HG03135 (cell line): ENCODE measurements around the gene BABAM2.
"Not testable (repeated sequence)": the region's sequence is repeated elsewhere in the genome, so short reads cannot be mapped to it uniquely, and the experiment has no call there.

Experiments used
- ATAC-seq: cut with Tn5 transposase; IDR thresholded peaks from one replicate; pipeline ENCODE4 v1.9.1; 2021; ENCODE audit warnings: mild to moderate bottlenecking, moderate library complexity; ENCODE audit not compliant: unreplicated experiment

Gene BABAM2

DNA sequence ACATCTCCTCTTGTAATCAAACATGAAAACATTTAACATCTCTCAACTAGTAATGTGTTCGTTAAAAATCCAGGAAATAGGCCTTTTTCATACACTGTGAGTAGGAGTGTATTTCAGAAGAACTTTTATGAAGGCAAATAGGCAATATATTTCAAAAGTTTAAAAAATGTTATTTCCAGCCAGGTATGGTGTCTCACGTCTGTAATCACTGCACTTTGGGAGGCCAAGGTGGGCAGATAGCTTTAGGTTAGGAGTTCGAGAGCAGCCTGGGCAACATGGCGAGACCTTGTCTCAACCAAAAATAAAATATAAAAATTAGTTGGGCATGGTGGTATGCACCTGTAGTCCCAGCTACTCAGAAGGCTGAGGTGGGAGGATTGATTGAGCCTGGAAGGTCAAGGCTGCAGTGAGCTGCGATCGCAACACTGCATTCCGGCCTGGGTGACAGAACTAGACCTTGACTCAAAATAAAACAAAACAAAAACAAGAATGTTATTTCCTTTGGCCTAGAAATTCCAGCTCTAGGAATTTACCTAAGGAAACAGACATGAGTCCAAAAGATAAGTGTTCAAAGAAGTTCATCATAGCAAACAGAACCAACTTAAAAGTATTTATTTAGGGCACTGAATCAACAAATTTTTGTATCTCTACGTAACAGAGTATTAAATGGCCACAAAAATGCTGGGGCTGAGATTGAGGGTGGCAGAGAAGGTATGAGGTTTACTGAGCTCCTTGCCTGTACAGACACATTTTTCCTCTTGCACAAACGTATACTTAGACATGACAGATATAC, 15.2 kb upstream of the BABAM2 start:
- ATAC-seq, result no peak

DNA sequence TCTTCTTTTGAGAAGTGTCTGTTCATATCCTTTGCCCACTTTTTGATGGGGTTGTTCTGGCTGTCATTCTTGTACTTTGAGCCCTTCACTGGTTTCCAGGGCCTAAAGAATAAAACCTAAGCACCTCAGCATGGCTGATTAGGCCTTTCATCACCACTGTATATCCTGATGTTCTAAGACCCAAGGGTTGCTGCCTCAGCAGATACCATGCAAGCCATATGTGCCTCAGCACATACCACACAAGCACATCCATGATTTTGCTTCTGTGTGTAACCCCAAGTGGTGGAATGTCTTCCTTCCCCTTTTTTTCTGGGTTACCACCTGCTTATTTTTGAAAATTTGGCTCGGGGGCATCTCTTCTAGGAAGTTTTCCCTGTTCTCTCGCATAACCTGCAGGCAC, 11.7 kb upstream of the BABAM2 start:
- no peak for ATAC-seq

DNA sequence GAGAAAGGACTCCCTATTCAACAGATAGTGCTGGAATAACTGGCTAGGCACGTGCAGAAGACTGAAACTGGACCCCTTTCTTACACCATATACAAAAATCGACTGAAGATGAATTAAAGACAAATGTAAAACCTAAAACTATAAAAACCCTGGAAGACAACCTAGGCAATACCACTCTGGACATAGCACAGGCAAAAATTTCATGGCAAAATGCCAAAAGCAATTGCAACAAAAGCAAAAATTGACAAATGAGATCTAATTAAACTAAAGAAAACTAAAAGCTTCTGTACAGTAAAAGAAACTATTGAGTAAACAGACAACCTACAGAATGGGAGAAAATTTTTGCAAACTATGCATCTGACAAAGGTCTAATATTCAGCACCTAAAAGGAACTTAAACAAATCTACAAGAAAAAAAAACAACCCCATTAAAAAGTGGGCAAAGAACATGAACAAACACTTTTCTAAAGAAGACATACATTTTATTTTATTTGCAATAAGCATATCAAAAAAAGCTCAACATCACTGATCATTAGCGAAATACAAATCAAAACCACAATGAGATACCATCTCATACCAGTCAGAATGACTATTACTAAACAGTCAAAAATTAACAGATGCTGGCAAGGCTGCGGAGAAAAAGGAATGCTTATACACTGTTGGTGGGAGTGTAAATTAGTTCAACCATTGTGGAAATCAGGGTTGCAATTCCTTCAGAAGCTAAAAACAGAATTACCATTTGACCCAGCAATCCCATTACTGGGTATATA, 8.5 kb upstream of the BABAM2 start:
- ATAC-seq, result not testable (repeated sequence)

DNA sequence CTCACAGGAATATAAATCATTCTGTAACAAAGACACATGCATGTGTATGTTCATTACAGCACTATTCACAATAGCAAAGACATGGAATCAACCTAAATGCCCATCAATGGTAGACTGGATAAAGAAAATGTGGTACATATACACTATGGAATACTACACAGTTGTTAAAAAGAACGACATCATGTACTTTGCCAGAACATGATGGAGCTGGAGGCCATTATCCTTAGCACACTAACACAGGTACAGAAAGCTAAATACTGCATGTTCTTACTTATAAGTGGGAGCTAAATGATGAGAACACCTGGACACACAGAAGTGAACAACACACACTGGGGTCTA, 8.0 kb upstream of the BABAM2 start:
- ATAC-seq, result not testable (repeated sequence)

DNA sequence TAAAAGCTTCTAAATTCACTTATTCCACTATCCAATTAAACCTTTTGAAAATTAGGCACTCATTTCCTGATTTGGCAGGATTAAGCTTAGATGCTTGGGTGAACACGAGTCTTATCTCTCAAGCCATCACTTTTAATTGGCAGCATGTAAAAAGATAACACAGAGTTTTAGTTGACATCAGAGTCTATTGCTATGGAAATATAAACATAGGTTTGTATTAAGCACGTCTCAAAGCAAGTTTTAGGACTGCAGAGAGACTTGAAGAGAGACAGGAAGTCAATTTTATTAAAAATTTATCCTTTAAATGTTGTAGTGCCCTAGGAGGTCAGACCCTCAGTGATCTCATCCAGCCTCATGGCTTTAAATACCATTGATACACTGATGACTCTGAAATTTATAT, 5.9 kb upstream of the BABAM2 start:
- no peak for ATAC-seq

DNA sequence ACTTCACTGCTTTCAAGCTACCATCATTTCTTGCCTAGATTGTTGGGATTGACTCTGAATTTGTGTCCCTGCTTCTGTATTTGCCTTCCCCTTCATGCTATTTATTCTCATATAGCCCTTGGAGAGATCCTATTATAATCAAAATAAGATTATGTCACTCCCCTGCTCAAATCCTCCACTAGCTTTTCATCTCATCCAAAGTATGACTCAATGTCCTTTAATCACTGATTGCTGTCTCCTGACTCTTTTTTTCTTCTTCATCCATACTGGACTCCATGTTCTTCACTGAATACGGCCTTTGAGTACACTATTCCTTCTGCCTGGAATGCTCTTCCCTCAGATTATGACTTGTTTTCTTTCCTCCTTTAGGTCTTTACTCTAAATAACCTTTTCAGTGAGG, 5.3 kb upstream of the BABAM2 start:
- ATAC-seq, result no peak

DNA sequence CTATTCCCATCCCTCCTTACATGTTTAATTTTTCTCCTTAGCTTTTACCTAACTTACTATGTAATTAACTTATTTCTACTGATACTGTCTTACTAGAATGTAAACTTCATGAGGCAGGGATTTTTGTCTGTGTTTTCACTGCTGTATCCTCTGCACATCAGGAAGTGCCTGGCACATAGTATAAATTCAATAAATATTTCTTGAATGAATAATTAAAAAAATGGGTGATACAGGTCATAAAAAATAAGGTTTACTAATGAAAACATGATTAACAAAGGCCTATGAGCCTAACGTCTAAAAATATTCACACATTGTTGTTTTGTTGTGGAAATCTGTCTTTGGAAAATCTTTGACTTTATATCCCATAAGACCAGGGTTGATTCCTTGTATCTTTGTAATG, 4.9 kb upstream of the BABAM2 start:
- ATAC-seq, result no peak

DNA sequence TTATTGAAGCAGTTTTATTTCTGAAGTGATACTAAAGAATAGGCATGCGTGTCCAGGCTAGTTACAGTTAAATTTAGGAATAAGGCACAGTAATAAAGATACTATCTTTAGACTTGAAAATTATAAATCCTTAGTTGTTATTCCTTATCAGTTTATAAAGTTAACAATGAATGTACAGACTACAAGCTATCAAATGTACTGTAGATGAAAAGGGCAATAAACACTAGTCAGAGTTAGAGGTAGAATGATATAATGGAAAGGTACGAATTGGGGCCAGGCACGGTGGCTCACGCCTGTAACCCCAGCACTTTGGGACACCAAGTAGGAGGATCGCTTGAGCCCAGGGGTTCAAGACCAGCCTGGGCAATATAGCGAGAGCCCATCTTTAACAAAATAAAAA, 4.2 kb upstream of the BABAM2 start:
- no peak for ATAC-seq

DNA sequence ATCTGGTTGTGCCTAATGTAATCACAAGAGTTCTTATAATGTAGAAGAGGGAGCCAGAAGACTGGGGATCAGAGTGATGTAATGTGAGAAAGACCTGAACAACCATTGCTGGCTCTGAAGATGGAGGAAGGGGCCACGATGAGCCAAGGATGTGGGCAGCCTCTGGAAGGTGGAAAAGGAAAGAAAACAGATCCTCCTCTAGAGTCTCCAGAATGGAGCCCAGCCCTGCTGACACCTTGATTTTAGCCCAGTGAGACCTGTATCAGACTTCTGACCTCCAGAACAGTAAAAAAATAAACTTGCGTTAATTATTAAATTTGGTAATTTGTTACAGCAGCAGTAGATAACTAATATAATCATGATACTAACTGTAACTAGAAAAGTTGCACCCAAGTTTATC, 3.4 kb upstream of the BABAM2 start:
- no peak for ATAC-seq

DNA sequence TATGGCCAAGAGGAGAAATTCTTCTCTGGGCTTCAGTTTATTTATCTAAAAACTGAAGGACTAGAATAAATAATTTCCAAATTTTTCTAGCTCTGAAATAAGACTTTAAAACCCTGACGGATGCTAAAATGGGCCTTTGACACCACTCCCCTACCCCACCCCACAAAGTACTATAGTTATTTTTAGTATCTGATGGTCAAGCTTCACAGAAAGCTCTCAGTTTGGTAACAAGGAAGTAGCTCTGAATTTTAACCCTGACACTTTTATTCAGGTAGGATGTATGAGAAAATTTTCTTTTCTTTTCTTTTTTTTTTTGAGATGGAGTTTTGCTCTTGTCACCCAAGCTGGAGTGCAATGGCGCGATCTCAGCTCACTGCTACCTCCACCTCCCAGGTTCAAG, 2.7 kb upstream of the BABAM2 start:
- no peak for ATAC-seq

DNA sequence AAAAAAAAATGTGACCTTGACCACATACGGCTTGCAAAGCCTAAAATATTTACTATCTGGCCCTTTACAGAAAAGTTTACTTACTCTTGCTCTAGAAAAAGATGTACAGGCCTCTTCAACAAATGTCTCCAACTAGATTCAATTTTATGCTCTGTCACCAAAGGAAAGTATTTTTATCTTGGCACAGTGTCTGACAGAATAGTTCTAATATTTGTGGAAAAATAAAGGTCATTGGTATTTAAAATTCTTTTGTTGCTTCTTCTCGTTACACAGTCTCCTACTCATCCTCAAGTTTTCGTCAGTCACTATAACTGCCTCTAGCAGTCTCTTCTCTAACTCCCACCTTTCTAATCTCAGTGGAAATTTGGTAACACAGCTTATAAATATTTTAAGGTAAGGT, 1.7 kb upstream of the BABAM2 start:
- no peak for ATAC-seq

DNA sequence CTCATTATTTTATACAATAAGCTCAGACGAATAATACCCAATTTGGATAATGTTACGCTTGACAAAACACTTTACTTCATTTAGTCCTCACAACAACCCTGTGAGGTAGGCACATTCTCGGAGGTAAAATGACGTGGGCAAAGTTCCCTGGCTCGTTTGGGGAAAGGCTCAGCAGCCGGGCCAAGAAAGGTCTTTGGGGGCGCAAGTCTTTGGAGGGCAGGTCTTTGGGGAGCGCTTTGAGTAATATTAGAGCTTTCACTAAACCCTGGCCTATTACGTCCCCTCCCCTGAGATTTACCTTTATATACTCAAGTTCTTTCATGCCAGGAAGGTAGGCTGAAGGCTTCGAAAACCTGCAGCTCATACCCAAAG, 769 bp upstream of the BABAM2 start:
- no peak for ATAC-seq

DNA sequence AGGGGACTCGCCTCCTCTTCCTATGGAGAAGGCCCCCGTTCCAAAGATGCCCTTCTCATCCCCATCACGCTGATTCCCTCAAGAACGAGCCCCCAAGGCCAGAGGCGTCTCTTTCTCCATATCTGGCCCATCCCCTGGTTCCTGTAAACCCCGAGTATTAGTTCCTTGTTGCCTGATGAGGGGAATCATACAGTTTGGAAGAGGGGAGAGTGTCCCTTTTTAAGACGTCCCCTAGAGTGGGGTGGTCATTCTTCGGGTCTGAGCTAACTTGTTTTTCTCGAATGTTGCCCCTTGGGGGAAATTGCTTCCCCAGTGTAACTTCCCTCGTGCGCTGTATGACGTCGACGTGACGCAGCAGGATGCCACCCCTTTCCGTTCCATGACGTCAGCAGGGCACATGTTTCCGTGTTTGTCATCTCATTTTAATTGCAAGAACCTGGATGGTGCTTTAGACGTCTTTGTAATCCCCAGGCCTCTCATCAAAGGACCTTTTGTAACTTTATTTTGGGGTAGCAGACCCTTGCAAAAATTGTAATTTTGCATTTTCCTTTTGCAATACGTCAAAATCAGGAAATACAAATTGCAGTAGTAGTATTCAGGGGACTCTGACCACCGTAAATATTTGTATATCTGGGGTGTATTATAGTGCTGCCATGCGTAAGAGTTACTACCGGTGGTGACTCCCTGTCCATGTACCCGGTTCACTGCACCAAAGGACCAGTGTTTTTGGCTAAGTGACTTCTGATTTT, 569 bp downstream of the BABAM2 start:
- peak; percentile 25 for ATAC-seq

DNA sequence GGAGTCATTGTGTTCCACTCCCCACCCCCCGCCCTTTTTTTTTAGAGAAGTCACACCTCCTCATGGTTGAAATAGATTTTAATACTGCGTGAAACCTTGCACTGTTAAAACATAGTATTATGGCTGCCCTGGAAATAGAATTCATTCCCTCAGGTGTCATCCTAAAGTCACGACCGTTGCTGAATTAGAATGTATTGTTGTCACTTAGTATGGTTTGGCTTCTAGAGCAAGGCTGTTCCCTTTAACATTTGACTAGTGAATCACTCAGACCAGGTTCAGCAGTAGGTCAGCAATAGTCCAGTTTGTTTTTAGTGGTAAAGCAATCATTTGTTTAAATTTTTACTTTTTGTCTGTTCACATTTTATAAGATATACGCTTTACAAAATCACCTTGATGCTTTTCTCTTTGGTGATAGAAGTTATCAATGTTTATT, 1.2 kb downstream of the BABAM2 start:
- no peak for ATAC-seq

DNA sequence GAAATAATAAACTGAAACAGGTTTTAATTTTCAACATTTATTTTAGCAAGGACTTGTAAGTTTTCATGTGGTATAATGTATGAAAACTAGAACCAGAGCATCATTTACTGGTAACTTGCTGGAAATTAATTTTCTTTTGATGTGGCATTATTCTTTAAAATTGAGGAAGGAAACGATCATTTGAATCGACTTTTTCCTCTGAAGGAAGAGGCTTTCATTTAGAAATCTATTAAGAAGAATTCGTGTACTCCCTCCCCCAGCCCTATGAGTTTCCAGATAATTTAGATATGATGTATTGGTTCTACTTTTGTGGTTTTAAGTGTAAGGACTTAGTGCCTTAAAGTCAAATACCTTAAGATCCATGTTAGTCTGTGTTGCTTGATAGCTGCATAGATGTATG, 2.5 kb downstream of the BABAM2 start:
- ATAC-seq, result no peak

DNA sequence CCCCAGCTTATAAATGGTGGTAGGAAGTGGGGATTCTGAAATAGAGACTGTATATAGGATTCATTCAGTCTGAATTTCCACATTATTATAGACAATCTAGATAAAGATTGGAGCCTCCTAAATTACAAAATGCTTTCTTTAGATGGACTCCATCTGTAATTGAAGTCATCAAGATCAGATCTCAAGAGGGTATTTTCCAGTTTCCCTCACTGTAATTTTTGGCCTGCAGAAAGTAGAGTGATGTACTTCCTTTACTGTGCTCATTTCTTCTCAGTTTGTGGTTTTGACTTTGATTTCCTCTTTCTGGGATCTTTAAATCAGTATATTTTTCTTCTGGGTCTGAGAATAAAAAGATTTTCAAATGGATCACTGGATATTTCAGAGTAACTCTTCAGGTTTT, 7.2 kb downstream of the BABAM2 start:
- ATAC-seq, result no peak

DNA sequence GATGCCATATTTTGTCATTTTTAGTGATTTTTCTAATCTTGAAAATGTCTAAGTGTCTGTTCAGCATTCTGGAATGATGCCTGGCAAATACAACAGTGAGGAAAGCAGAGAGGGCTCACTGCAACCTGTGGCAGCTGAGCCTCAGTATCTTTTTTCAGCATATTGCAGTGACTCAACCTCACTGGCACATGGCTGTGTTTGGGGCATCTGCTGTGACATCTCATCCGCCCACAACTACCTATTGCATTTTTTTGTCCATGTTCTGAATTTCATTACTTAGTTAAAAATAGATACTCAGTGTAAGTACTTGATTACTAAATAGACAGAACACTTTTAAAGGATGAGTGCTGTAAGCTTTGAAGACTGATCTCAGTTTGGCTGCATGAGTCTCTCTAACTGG, 10.7 kb downstream of the BABAM2 start:
- ATAC-seq, result no peak

DNA sequence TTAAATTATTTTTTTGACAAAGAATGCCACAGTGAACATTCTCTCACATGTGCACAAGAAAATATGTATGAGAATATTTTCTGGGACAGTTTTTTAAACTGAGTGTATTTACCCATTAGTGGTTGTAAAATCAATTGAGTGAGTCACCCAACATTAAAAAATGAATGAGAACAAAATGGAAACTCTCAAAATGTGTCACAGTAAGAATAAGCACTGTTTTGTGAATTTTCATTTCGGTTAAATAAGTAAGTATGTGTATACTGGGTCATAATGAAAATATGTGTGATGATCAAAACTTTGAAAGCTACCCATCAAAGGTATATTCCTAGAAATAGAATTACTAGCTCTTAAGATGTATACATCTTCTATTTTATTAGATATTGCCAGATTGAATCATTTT, 11.6 kb downstream of the BABAM2 start:
- ATAC-seq, result no peak

DNA sequence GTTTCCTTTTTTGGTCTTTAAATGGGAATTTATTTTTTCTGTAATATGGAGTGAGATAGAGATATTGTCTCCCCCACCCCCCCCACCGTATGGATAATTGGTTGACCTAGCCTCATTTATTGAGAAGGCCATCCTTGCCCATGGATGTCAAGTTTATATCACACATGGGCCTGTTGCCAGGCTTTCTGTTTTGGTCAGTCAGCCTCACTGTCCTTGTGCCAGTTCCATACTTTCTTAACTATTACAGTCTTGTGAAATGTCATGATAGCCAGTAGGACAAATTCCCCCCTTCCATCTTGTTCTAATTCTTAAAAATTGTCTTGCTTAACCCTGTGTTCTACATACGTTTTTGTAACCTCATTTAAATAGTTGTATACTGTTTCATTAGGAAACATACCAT, 12.5 kb downstream of the BABAM2 start:
- no peak for ATAC-seq

DNA sequence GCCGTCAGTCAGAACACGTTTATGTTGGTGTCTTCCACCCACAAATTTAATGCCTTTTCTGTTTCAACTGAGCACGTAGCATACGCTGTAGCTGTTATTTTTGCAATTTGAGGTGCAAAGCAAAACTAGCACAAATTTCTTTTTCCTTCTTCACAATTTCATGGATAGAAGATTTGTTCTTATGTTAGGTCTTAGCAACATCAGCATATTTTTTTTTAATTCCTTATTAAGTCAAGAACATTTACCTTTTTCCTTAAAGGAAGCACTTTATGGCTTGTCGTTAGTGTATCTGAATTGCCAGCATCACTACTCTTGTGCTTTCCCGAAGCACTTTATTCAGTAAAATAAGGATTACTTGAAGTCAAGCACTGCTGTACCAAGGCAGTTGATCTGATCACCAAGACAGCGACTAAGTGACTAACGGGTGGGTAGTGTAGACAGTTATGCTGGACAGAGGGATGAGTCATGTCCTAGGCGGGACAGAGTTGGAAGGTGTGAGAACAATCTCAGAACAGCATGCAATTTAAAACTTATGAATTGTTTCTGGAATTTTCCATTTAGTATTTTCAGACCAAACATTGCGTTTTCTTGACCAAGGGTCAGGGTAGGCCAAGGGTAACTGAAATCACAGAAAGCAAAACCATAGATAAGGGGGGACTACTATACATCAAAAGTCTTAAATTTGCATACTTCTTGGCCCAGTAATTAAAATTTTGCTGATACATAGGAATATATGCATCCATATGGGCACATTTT, 13.3 kb downstream of the BABAM2 start:
- no peak for ATAC-seq

DNA sequence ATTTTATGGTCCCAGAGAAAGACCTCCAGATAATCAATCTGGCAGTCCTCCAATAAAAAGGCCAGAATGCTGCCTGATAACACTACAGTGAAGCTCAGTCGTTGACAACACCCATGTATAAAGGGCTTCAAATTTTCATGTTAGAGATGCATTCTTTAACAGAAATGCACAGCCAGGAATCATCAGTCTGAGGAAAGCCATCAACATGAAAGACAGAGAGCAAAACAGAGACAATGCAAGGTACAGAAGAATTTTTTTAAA, 13.8 kb downstream of the BABAM2 start:
- no peak for ATAC-seq

DNA sequence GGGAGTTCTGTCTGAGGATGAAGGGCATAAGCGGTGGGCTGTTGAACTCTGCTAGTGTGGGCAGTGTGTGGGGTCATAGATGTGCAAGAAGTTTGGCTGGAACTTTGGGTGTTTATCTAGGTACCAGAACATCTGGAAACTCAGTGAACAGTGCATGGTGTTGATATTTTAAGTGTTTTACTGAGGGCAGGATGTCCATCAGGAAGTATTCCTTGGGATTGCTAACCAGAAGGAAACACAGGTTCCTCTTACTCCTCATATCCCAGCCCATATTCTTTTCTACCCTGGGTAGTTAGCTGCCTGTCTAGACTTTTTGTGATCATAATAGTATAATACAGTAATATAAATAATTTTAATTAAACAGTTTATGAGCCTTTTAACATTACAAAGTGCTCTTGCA, 15.5 kb downstream of the BABAM2 start:
- no peak for ATAC-seq
